ENCODE measurements around the gene LYSMD2. TPM values are rescaled to one million over a fixed set of nuclear protein-coding genes. Genes with fewer than 3 reads are reported as not detected.

Gene LYSMD2
- total RNA-seq, 1 donor from 2014 or later = 20.6 TPM

DNA sequence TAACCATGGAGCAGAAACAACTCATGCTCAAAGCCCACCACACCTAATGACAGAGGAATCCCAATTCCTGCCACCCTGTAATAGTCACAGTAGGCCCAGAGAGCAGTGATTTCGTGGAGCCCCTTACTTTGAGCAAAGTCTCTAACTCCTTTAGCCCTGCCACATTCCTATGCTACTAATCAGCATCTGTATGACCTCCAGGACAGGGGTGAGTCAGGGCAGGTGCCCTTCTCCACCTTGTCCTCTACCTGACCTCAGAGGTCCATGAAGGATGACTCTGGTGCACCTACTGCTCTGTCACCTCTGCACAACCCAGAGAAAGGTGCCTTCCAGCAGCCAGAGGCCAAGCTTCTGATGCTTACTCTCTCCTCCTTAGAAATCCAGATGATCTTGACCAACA, 62.2 kb downstream of the LYSMD2 start:
- Histone ChIP-seq H3K9me3 (no peaks in the 10 kb centered on the region), H3K4me1 (no peaks in the 10 kb centered on the region), H3K27ac (no peak overlapping the region), H3K36me3 (no peaks in the 10 kb centered on the region), H3K27me3 (no peaks in the 10 kb centered on the region), H3K4me3 (no peak overlapping the region)
- DNase-seq = no peak
- no peak for ATAC-seq
- intact Hi-C loops (cut with DNase I) = no loop called here
- TF ChIP-seq, protein P1, sequence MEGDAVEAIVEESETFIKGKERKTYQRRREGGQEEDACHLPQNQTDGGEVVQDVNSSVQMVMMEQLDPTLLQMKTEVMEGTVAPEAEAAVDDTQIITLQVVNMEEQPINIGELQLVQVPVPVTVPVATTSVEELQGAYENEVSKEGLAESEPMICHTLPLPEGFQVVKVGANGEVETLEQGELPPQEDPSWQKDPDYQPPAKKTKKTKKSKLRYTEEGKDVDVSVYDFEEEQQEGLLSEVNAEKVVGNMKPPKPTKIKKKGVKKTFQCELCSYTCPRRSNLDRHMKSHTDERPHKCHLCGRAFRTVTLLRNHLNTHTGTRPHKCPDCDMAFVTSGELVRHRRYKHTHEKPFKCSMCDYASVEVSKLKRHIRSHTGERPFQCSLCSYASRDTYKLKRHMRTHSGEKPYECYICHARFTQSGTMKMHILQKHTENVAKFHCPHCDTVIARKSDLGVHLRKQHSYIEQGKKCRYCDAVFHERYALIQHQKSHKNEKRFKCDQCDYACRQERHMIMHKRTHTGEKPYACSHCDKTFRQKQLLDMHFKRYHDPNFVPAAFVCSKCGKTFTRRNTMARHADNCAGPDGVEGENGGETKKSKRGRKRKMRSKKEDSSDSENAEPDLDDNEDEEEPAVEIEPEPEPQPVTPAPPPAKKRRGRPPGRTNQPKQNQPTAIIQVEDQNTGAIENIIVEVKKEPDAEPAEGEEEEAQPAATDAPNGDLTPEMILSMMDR (IDR thresholded peaks at IDR 0.05) = no peak

Other genes with a start within 250 kb of the LYSMD2 start
- 55.2 TPM for gene DMXL2, start 114.9 kb downstream of the LYSMD2 start, total RNA-seq
- 0.17 TPM for gene SCG3, start 56.2 kb downstream of the LYSMD2 start, total RNA-seq
- gene TMOD2, start 13.9 kb upstream of the LYSMD2 start, total RNA-seq = 16.1 TPM
- gene TMOD3, start 92.0 kb upstream of the LYSMD2 start, total RNA-seq = 78.4 TPM
- 13.2 TPM for gene LEO1, start 234.1 kb upstream of the LYSMD2 start, total RNA-seq

Measured in upper lobe of right lung (tissue), 1 donor.